Measurements from ENCODE around the gene TFDP3.

TFDP3 gene

GRCh38 chrX:133215017-133215416 lies 3.1 kb downstream of the TFDP3 start:
- TF ChIP-seq FOXP2 (optimal IDR thresholded peaks at IDR 0.05; ENCODE audit: borderline replicate concordance, extremely low read depth, extremely low read length, insufficient read depth) (no peak), POLR2AphosphoS5 (IDR thresholded peaks at IDR 0.05; ENCODE audit: low read depth, low read length) (no peak)

DNA sequence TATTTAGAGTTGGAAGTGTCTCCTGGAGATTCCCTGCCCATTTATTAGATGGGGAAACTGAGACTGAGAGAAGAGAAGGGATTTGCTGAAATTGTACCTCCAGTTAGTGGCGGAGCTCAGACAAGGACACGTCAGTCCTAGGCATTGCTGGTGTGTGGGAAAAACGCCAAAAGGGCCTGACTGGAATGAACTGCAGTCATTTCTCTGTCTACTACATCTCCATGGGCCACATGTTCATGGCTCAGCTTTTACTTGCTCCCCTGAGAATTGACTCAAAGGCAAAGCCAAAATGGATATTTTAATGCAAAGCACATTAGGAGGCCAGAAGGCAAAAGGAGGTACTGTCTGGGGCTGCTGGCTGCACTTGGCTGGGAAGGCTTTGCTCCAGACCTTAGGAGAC lies 3.9 kb downstream of the TFDP3 start:
- TF ChIP-seq SIN3A (IDR thresholded peaks at IDR 0.05; ENCODE audit: borderline replicate concordance, insufficient read depth, low read length), result no peak
- no peak for TF ChIP-seq POLR2AphosphoS5 (IDR thresholded peaks at IDR 0.05; ENCODE audit: low read depth, low read length)
- no peak for TF ChIP-seq TAF1 (IDR thresholded peaks at IDR 0.05; ENCODE audit: borderline replicate concordance, insufficient read depth, low read length)
- TF ChIP-seq FOXP2 (optimal IDR thresholded peaks at IDR 0.05; ENCODE audit: borderline replicate concordance, extremely low read depth, extremely low read length, insufficient read depth), result no peak
- TF ChIP-seq, protein P1, sequence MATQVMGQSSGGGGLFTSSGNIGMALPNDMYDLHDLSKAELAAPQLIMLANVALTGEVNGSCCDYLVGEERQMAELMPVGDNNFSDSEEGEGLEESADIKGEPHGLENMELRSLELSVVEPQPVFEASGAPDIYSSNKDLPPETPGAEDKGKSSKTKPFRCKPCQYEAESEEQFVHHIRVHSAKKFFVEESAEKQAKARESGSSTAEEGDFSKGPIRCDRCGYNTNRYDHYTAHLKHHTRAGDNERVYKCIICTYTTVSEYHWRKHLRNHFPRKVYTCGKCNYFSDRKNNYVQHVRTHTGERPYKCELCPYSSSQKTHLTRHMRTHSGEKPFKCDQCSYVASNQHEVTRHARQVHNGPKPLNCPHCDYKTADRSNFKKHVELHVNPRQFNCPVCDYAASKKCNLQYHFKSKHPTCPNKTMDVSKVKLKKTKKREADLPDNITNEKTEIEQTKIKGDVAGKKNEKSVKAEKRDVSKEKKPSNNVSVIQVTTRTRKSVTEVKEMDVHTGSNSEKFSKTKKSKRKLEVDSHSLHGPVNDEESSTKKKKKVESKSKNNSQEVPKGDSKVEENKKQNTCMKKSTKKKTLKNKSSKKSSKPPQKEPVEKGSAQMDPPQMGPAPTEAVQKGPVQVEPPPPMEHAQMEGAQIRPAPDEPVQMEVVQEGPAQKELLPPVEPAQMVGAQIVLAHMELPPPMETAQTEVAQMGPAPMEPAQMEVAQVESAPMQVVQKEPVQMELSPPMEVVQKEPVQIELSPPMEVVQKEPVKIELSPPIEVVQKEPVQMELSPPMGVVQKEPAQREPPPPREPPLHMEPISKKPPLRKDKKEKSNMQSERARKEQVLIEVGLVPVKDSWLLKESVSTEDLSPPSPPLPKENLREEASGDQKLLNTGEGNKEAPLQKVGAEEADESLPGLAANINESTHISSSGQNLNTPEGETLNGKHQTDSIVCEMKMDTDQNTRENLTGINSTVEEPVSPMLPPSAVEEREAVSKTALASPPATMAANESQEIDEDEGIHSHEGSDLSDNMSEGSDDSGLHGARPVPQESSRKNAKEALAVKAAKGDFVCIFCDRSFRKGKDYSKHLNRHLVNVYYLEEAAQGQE (IDR thresholded peaks at IDR 0.05; ENCODE audit: insufficient read depth in 1 of 2, low read depth in 2 of 2, low read length in 2 of 2), result no peak

GRCh38 chrX:133213117-133213516 lies 5.0 kb downstream of the TFDP3 start:
- TF ChIP-seq FOXP2 (optimal IDR thresholded peaks at IDR 0.05; ENCODE audit: borderline replicate concordance, extremely low read depth, extremely low read length, insufficient read depth) (no peak), TAF1 (IDR thresholded peaks at IDR 0.05; ENCODE audit: borderline replicate concordance, insufficient read depth, low read length) (no peak), SIN3A (IDR thresholded peaks at IDR 0.05; ENCODE audit: borderline replicate concordance, insufficient read depth, low read length) (no peak), POLR2AphosphoS5 (IDR thresholded peaks at IDR 0.05; ENCODE audit: low read depth, low read length) (no peak)
- TF ChIP-seq, protein P1 (IDR thresholded peaks at IDR 0.05; ENCODE audit: insufficient read depth in 1 of 2, low read depth in 2 of 2, low read length in 2 of 2), result no peak

DNA sequence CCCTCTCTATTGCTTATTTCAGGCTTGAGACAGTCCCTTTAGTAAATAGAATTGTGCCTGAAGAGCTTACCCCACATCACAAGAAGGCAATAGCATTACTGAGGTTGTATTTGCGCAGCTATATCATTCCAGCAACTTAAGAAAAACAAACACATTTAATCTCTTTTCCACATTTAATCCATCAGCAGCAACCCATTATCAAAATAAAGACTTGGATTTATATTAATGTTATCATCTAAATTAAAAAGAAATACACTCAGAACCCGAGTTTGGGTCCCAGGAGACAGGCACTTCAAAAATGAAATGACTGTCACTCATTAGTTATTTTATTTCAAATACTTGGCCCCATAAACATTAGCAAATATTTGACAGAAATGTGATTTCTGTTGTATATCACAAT lies 10.4 kb downstream of the TFDP3 start:
- TF ChIP-seq TAF1 (IDR thresholded peaks at IDR 0.05; ENCODE audit: borderline replicate concordance, insufficient read depth, low read length), result no peak
- no peak for TF ChIP-seq FOXP2 (optimal IDR thresholded peaks at IDR 0.05; ENCODE audit: borderline replicate concordance, extremely low read depth, extremely low read length, insufficient read depth)
- no peak for TF ChIP-seq SIN3A (IDR thresholded peaks at IDR 0.05; ENCODE audit: borderline replicate concordance, insufficient read depth, low read length)
- TF ChIP-seq, protein P1 (IDR thresholded peaks at IDR 0.05; ENCODE audit: insufficient read depth in 1 of 2, low read depth in 2 of 2, low read length in 2 of 2), result no peak
- TF ChIP-seq POLR2AphosphoS5 (IDR thresholded peaks at IDR 0.05; ENCODE audit: low read depth, low read length), result no peak

GRCh38 chrX:133191739-133192039 lies 26.5 kb downstream of the TFDP3 start:
- TF ChIP-seq, protein P1 (IDR thresholded peaks at IDR 0.05; ENCODE audit: insufficient read depth in 1 of 2, low read depth in 2 of 2, low read length in 2 of 2), result no peak
- TF ChIP-seq SIN3A (IDR thresholded peaks at IDR 0.05; ENCODE audit: borderline replicate concordance, insufficient read depth, low read length) (no peak), POLR2AphosphoS5 (IDR thresholded peaks at IDR 0.05; ENCODE audit: low read depth, low read length) (no peak), TAF1 (IDR thresholded peaks at IDR 0.05; ENCODE audit: borderline replicate concordance, insufficient read depth, low read length) (no peak), FOXP2 (optimal IDR thresholded peaks at IDR 0.05; ENCODE audit: borderline replicate concordance, extremely low read depth, extremely low read length, insufficient read depth) (no peak)
